Islet of Langerhans (tissue), 1 donor: ENCODE measurements around the gene REEP3.

Experiments
- FAIRE-seq: peaks from one replicate; lab custom pipeline; 2011; peaks lifted over from hg19 to GRCh38; lab: Jason Lieb, UNC

REEP3 gene

DNA sequence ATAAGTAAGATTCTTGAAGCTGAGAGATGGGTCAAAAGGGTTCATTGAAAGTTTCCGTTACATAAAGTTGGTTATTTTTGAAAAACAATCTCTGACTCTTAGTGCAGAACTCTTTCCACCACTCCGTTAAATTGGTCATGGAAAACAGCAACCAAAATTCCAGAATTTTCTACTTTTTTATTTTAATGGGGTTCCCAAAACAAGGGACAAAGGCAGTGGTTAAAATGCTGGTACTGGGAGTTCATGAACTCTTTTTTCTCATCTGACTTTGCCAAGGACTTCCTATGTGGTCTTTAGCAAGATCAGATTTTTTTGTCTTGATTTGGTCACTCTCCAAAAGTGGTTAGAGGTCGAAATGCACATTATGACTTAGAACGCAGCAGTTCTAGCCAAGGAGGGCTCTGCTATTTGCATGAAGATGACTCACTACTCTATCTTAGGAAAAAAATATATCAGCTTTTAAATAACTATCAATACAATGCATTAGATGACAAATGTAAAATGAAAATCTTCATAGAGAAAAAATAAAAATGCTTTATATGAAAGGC, 145.7 kb downstream of the REEP3 start:
- FAIRE-seq = no peak

- no peak for FAIRE-seq
Measured at GRCh38 chr10:63667596-63668480, 146.6 kb downstream of the REEP3 start.

DNA sequence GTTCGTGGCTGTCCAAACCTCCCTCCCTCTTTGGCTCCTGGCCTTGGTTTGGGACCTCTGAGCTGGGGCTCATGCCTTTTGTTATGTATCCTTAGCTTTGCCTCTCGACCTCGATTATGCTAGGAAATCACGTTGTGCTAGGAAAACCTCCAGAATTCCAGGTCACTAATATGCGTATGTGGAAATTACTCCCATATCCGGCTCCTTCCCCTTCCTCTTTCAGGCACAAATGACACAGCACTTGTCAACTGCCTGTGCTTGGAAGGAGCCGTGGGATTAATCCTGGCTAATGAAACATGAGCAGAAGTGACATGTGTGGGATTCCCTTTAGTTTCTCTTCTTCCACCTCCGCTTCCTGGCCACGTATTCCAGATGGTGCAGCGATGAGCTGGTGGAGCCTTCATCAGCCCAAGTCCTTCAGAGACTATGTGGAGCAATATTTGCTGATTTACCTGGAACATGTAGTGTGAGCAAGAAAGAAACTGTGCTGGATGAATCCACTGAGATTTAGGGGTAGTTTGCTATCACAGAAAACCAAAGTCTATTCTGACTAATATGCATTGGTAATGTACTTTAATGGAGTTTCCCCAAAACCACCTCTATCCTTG, 149.2 kb downstream of the REEP3 start:
- FAIRE-seq = no peak

DNA sequence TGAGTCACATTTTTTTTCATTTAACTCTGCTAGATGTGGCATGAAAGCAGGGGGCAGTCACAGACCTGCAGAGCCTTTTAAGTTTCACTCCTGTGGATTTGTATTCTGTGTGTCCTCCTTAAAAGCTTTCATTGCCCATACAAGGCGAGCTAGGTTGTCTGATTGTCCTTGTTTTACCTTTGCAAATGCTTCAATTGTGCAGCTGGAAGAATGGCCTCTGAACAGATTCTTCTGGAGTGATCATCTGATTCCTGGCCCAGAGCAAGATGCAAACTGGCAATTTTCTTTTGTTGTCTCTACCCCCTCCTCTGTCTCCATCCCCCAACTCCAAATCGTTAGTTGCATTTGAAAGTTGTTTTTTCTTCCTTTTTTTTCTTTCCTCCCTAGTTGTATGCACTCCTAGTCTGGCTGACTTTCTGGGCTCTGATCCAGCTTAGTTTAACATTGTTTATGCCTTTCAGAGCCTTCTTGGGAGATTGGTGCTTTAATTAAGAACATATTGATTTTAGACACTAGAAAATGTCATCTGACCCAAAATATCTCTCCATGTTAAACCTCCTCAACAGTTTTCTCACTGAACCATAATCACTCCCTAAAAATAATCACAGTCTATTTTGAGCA, 150.2 kb downstream of the REEP3 start:
- no peak for FAIRE-seq

DNA sequence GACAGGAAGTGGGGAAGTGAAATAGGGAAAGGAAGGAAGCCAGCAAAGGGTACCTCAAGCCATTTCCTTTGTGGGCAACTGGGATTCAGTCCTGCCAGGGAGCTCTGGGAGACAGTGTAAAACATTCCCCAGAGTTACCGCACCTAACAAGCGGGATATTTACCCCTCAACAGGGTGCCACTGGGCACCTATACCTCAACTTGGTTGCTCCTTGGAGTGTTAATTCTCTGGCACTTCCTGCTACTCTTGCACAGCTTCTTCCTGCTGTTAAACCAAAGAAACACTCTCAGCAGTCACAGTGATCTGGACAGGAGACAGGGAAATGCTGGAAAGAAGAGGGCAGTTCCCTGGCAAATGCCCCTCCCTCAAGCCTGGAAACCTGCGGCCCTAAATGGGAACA, 151.3 kb downstream of the REEP3 start:
- no peak for FAIRE-seq

GRCh38 chr10:63673246-63673645, 152.0 kb downstream of the REEP3 start:
- FAIRE-seq = no peak

- FAIRE-seq = no peak
Measured at GRCh38 chr10:63673846-63674245, 152.6 kb downstream of the REEP3 start.
